Epithelial cell of proximal tubule (primary cell): ENCODE data around the gene SRGAP2C. TPM values are rescaled to one million over a fixed set of nuclear protein-coding genes. Genes with fewer than 3 reads are reported as not detected.
"Not testable (repeated sequence)": the region's sequence is repeated elsewhere in the genome, so short reads cannot be mapped to it uniquely, and the experiment has no call there.

Source experiments
- DNase-seq: peaks from one replicate; pipeline ENCODE4 v3.0.0-alpha.2; 2011; ENCODE audit warnings: low read depth
- H3K4me3 ChIP-seq: 2 replicates; pipeline ENCODE4 v1.5.1; 2011; ENCODE audit warnings: low read depth, mild to moderate bottlenecking, low read length
- CTCF ChIP-seq: conservative IDR thresholded peaks from 2 replicates; pipeline ENCODE4 v1.5.1; 2012; ENCODE audit warnings: low read depth, mild to moderate bottlenecking, low read length
- total RNA-seq: library from RNA; depleted of rRNA; stranded (reverse); fragments of >200 nt; gene quantifications from 2 replicates; pipeline ENCODE4 v1.2.3, GENCODE V29; 2015

The SRGAP2C gene
- total RNA-seq, 1 donor from 2014 or later, result 11.6 TPM

- TF ChIP-seq CTCF, result no peak
- no peak overlapping the region for H3K4me3 ChIP-seq
- no peak for DNase-seq
Measured at GRCh38 chr1:121417325-121417923, 232.6 kb downstream of the SRGAP2C start.

GRCh38 chr1:121418369-121419049 lies 233.7 kb downstream of the SRGAP2C start:
- no peak overlapping the region for H3K4me3 ChIP-seq
- no peak for DNase-seq
- no peak for TF ChIP-seq CTCF

GRCh38 chr1:121419050-121419615 lies 234.4 kb downstream of the SRGAP2C start:
- not testable (repeated sequence) for DNase-seq, H3K4me3 ChIP-seq

GRCh38 chr1:121421490-121421889 lies 236.7 kb downstream of the SRGAP2C start:
- not testable (repeated sequence) for DNase-seq, H3K4me3 ChIP-seq

GRCh38 chr1:121423956-121424355 lies 239.2 kb downstream of the SRGAP2C start:
- DNase-seq, H3K4me3 ChIP-seq: not testable (repeated sequence)

GRCh38 chr1:121433517-121433916 lies 248.7 kb downstream of the SRGAP2C start:
- not testable (repeated sequence) for H3K4me3 ChIP-seq, DNase-seq

- not testable (repeated sequence) for DNase-seq, H3K4me3 ChIP-seq
Measured at GRCh38 chr1:121438862-121439261, 254.1 kb downstream of the SRGAP2C start.

- no peak overlapping the region for H3K4me3 ChIP-seq
- TF ChIP-seq CTCF, result no peak
- DNase-seq, result no peak
Measured at GRCh38 chr1:121440993-121441392, 256.2 kb downstream of the SRGAP2C start.

Other genes with a start within 250 kb of the SRGAP2C start
- 6.7 and 13.4 TPM in 2 replicates for gene FAM72B, start 635 bp upstream of the SRGAP2C start, total RNA-seq